Stomach (tissue), 4 donors: ENCODE measurements around the gene ESYT3.

Experiments used
- CTCF ChIP-seq, 7 experiments: fragments of 450-650 bp in 4 of 7; fragments of 200-600 bp in 3 of 7; sonication (generic) in 3 of 7; IDR thresholded peaks; one replicate each; pipeline ENCODE4 v1.5.1; 2016 to 2019; ENCODE audit warnings: antibody characterized with exemption in 7 of 7, control low read depth in 2 of 7, mild to moderate bottlenecking in 1 of 7
- POLR2A ChIP-seq, 4 donors: fragments of 450-650 bp; IDR thresholded peaks; one replicate each; pipeline ENCODE4 v1.6.1; 2016; ENCODE audit warnings: antibody characterized with exemption in 4 of 4, control low read depth in 2 of 4, mild to moderate bottlenecking in 1 of 4, moderate library complexity in 1 of 4

GRCh38 chr3:138465451-138465850 lies 31.0 kb downstream of the ESYT3 start:
- TF ChIP-seq CTCF (IDR thresholded peaks at IDR 0.05): no peak
- no peak for TF ChIP-seq POLR2A (IDR thresholded peaks at IDR 0.05)
